ENCODE measurements around the gene MAP7D2. TPM values are rescaled to one million over a fixed set of nuclear protein-coding genes. Genes with fewer than 3 reads are reported as not detected.

Gene MAP7D2
- total and polyA plus RNA-seq, 2 of the 13 experiments (the other 11 are each of a cell fraction or from before 2014, with no cell fraction given) = 9.6 to 10.5 TPM

DNA sequence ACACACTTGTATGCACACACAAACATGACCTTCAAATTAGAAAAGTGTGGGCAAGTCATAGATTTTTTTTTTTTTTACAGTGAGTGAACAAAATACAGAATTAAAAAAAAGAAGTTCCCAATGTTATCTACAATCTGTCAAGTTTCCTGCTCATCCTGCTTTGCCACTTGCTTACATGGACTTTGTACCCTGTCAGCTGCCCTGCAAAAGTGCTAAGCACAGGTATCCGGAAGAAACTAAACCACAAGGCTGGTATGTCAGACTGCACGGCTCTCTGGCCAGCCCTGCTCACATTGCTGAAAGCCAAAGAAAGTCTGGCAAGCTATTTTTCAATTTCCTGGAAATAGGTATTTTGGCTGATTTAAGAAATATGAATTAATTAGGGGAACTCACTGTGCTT is 87.0 kb downstream of the MAP7D2 start (continued):
- TF ChIP-seq ZNF782 (CRISPR knock-in tag; IDR thresholded peaks at IDR 0.05; ENCODE audit: borderline replicate concordance) = no peak
- no peak for TF ChIP-seq EZH2 (conservative IDR thresholded peaks at IDR 0.05; ENCODE audit: low read depth, low read length)
- no peak for TF ChIP-seq ZNF749 (CRISPR knock-in tag; IDR thresholded peaks at IDR 0.05; ENCODE audit: borderline replicate concordance)
- TF ChIP-seq ZNF292 (CRISPR knock-in tag; IDR thresholded peaks at IDR 0.05; ENCODE audit: borderline replicate concordance, low read depth) = 0 out of 2 replicates have a peak, but pooled peaks have one; percentile 25
- TF ChIP-seq ZNF460 (CRISPR knock-in tag; IDR thresholded peaks at IDR 0.05; ENCODE audit: borderline replicate concordance) = no peak
- no peak for TF ChIP-seq GZF1 (CRISPR knock-in tag; IDR thresholded peaks at IDR 0.05)
- TF ChIP-seq BRD4 (CRISPR knock-in tag; IDR thresholded peaks at IDR 0.05) = no peak
- peak; percentile 47 for TF ChIP-seq FOSL2 (CRISPR knock-in tag; IDR thresholded peaks at IDR 0.05)
- no peak for TF ChIP-seq NCOA1 (CRISPR knock-in tag; IDR thresholded peaks at IDR 0.05)
- TF ChIP-seq, protein P1, sequence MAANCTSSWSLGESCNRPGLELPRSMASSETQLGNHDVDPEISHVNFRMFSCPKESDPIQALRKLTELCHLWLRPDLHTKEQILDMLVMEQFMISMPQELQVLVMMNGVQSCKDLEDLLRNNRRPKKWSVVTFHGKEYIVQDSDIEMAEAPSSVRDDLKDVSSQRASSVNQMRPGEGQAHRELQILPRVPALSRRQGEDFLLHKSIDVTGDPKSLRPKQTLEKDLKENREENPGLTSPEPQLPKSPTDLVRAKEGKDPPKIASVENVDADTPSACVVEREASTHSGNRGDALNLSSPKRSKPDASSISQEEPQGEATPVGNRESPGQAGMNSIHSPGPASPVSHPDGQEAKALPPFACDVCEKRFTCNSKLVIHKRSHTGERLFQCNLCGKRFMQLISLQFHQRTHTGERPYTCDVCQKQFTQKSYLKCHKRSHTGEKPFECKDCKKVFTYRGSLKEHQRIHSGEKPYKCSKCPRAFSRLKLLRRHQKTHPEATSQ (CRISPR knock-in tag; IDR thresholded peaks at IDR 0.05; ENCODE audit: borderline replicate concordance) = no peak
- no peak for TF ChIP-seq SMAD9 (CRISPR knock-in tag; IDR thresholded peaks at IDR 0.05)
- TF ChIP-seq IRF2 (CRISPR knock-in tag; IDR thresholded peaks at IDR 0.05) = 0 out of 2 replicates have a peak, but pooled peaks have one; percentile 18
- no peak for TF ChIP-seq ZNF225 (CRISPR knock-in tag; IDR thresholded peaks at IDR 0.05)
- no peak for TF ChIP-seq ZNF263 (CRISPR knock-in tag; IDR thresholded peaks at IDR 0.05)
- no peak for TF ChIP-seq RCOR2 (CRISPR knock-in tag; IDR thresholded peaks at IDR 0.05)
- TF ChIP-seq, protein P2, sequence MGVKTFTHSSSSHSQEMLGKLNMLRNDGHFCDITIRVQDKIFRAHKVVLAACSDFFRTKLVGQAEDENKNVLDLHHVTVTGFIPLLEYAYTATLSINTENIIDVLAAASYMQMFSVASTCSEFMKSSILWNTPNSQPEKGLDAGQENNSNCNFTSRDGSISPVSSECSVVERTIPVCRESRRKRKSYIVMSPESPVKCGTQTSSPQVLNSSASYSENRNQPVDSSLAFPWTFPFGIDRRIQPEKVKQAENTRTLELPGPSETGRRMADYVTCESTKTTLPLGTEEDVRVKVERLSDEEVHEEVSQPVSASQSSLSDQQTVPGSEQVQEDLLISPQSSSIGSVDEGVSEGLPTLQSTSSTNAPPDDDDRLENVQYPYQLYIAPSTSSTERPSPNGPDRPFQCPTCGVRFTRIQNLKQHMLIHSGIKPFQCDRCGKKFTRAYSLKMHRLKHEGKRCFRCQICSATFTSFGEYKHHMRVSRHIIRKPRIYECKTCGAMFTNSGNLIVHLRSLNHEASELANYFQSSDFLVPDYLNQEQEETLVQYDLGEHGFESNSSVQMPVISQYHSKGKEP (CRISPR knock-in tag; IDR thresholded peaks at IDR 0.05) = no peak
- TF ChIP-seq THYN1 (CRISPR knock-in tag; IDR thresholded peaks at IDR 0.05; ENCODE audit: borderline replicate concordance, low read depth) = no peak
- TF ChIP-seq ZNF510 (CRISPR knock-in tag; IDR thresholded peaks at IDR 0.05; ENCODE audit: low read depth) = no peak
- peak; percentile 27; the same call in 1 of the 2 replicates for TF ChIP-seq FOXK1 (CRISPR knock-in tag; IDR thresholded peaks at IDR 0.05; ENCODE audit: borderline replicate concordance, low read depth)
- no peak for TF ChIP-seq ZNF639 (CRISPR knock-in tag; conservative IDR thresholded peaks at IDR 0.05)
- no peak for TF ChIP-seq TOE1 (CRISPR knock-in tag; IDR thresholded peaks at IDR 0.05)
- TF ChIP-seq HNF1A (IDR thresholded peaks at IDR 0.05; ENCODE audit: low read depth) = no peak
- TF ChIP-seq HNF1A (CRISPR knock-in tag; IDR thresholded peaks at IDR 0.05; ENCODE audit: borderline replicate concordance) = no peak
- 0 out of 4 replicates have a peak, but pooled peaks of 1 of the 2 experiments have one; percentile 13 for TF ChIP-seq MAFK (conservative IDR thresholded peaks at IDR 0.05 in 1 of 2, IDR thresholded peaks at IDR 0.05 in 1 of 2; ENCODE audit: low read length in 2 of 2)

All from HepG2 (cell line).